IMR-90 (cell line): ENCODE results near the gene OR2T11. TPM values are rescaled to one million over a fixed set of nuclear protein-coding genes. Genes with fewer than 3 reads are reported as not detected.
"Not testable (repeated sequence)": the region's sequence is repeated elsewhere in the genome, so short reads cannot be mapped to it uniquely, and the experiment has no call there.

Experiments used
- ATAC-seq: fragments of 200-7000 bp; cut with Tn5 transposase; 2 replicates; pipeline ENCODE4 v1.9.1; 2020; ENCODE audit warnings: low read depth, mild to moderate bottlenecking, moderate library complexity
- BruUV-seq: library from RNA; stranded (reverse); fragments of 400-500 nt; replicated peaks from 2 replicates; lab custom pipeline; 2021; lab: Mats Ljungman, UMichigan
- CTCF ChIA-PET: fragments of 300-600 bp; formaldehyde crosslinking; extraction: SDS; loops from one replicate; lab custom pipeline; 2021; ENCODE audit warnings: antibody characterized with exemption; lab: Yijun Ruan, JAX
- POLR2A ChIA-PET: fragments of 300-600 bp; sonication (Branson Sonifier 250); formaldehyde crosslinking; loops from one replicate; lab custom pipeline; 2022; ENCODE audit warnings: antibody characterized with exemption; ENCODE audit not compliant: unreplicated experiment; lab: Charles Lee
- DNase-seq: peaks from one replicate; pipeline ENCODE4 v3.0.0; 2013
- H2AFZ ChIP-seq: replicated peaks from 2 replicates; pipeline ENCODE3; 2013; ENCODE audit warnings: low read length, mild to moderate bottlenecking; ENCODE audit not compliant: poor library complexity
- H2AK5ac ChIP-seq: 2 replicates; pipeline ENCODE4 v1.6.1; 2013; ENCODE audit warnings: low read depth, low read length, inconsistent platforms
- H2AK9ac ChIP-seq: replicated peaks from 2 replicates; pipeline ENCODE3; 2013; ENCODE audit warnings: mild to moderate bottlenecking, low read depth, low read length, moderate library complexity; ENCODE audit not compliant: poor library complexity
- H2BK120ac ChIP-seq: 2 replicates; pipeline ENCODE4 v1.6.1; 2013; ENCODE audit warnings: low read depth, low read length, inconsistent platforms
- H2BK15ac ChIP-seq: 3 replicates; pipeline ENCODE4 v1.6.1; 2013; ENCODE audit warnings: low read depth, low read length, inconsistent platforms
- H2BK20ac ChIP-seq: 2 replicates; pipeline ENCODE4 v1.6.1; 2013; ENCODE audit warnings: low read depth, mild to moderate bottlenecking, inconsistent platforms, low read length, moderate library complexity
- H2BK5ac ChIP-seq: 2 replicates; pipeline ENCODE4 v1.6.1; 2013; ENCODE audit warnings: mild to moderate bottlenecking, low read depth, low read length, inconsistent platforms; ENCODE audit not compliant: poor library complexity, severe bottlenecking
- H3K14ac ChIP-seq: replicated peaks from 2 replicates; pipeline ENCODE4 v1.6.1; 2013; ENCODE audit warnings: low read depth, low read length, inconsistent platforms
- H3K18ac ChIP-seq: 2 replicates; pipeline ENCODE4 v1.6.1; 2013; ENCODE audit warnings: low read depth, low read length, control low read depth
- H3K23ac ChIP-seq: 2 replicates; pipeline ENCODE4 v1.6.1; 2013; ENCODE audit warnings: low read depth, low read length, inconsistent platforms
- H3K27ac ChIP-seq: 2 replicates; pipeline ENCODE4 v1.5.1; 2013; ENCODE audit warnings: mild to moderate bottlenecking, control low read depth, low read length; ENCODE audit not compliant: insufficient read depth
- H3K27me3 ChIP-seq: 2 replicates; pipeline ENCODE4 v1.6.1; 2013; ENCODE audit warnings: low read length; ENCODE audit not compliant: control insufficient read depth, insufficient read depth
- H3K36me3 ChIP-seq: 2 replicates; pipeline ENCODE4 v1.6.1; 2013; ENCODE audit warnings: low read length, mixed read lengths; ENCODE audit not compliant: control insufficient read depth, insufficient read depth
- H3K4ac ChIP-seq: 2 replicates; pipeline ENCODE4 v1.6.1; 2013; ENCODE audit warnings: low read depth, low read length, inconsistent platforms
- H3K4me1 ChIP-seq: 2 replicates; pipeline ENCODE4 v1.6.1; 2013; ENCODE audit warnings: low read length, mixed read lengths; ENCODE audit not compliant: control insufficient read depth, insufficient read depth
- H3K4me2 ChIP-seq: 2 replicates; pipeline ENCODE4 v1.6.1; 2013; ENCODE audit warnings: low read depth, mild to moderate bottlenecking, control low read depth, low read length, moderate library complexity
- H3K4me3 ChIP-seq: 2 replicates; pipeline ENCODE4 v1.5.1; 2013; ENCODE audit warnings: low read depth, mild to moderate bottlenecking, control low read depth, low read length, moderate library complexity; ENCODE audit not compliant: insufficient read depth
- H3K56ac ChIP-seq: 2 replicates; pipeline ENCODE4 v1.6.1; 2013; ENCODE audit warnings: low read length, inconsistent platforms; ENCODE audit not compliant: insufficient read depth; ENCODE audit errors: extremely low read depth
- H3K79me1 ChIP-seq, 2 experiments: 2 replicates each; pipeline ENCODE4 v1.6.1; 2013; ENCODE audit warnings: low read length in 2 of 2, inconsistent platforms in 1 of 2, low read depth in 1 of 2
- H3K9ac ChIP-seq: 2 replicates; pipeline ENCODE4 v1.6.1; 2013; ENCODE audit warnings: low read depth, low read length, control low read depth
- H3K9me1 ChIP-seq: 2 replicates; pipeline ENCODE4 v1.6.1; 2013; ENCODE audit warnings: low read length, inconsistent platforms; ENCODE audit not compliant: insufficient read depth
- H3K9me3 ChIP-seq: 2 replicates; pipeline ENCODE4 v1.6.1; 2013; ENCODE audit warnings: low read length; ENCODE audit not compliant: control insufficient read depth, insufficient read depth
- H4K20me1 ChIP-seq: 2 replicates; pipeline ENCODE4 v1.6.1; 2013; ENCODE audit warnings: low read length, inconsistent platforms; ENCODE audit not compliant: insufficient read depth
- H4K5ac ChIP-seq: 2 replicates; pipeline ENCODE4 v1.6.1; 2013; ENCODE audit warnings: mild to moderate bottlenecking, low read depth, low read length, control low read depth
- H4K8ac ChIP-seq, 2 experiments: 2 replicates each; pipeline ENCODE4 v1.6.1; 2013; ENCODE audit warnings: low read depth in 2 of 2, low read length in 2 of 2, control low read depth in 1 of 2, inconsistent platforms in 1 of 2
- H4K91ac ChIP-seq: 2 replicates; pipeline ENCODE4 v1.6.1; 2013; ENCODE audit warnings: low read depth, low read length, inconsistent platforms; ENCODE audit not compliant: insufficient read depth
- FOS ChIP-seq: fragments of 150-350 bp; IDR thresholded peaks from 2 replicates; pipeline ENCODE4 v1.6.1; 2016; ENCODE audit warnings: low read depth, low read length
- RFX5 ChIP-seq: IDR thresholded peaks from 2 replicates; pipeline ENCODE4 v1.8.0; 2012; ENCODE audit warnings: low read depth, mild to moderate bottlenecking, low read length, moderate library complexity
- WGBS, 2 experiments: methylation state at CpG; one replicate each; pipeline versions ENCODE4 v1.1.5 to v1.1.7; 2013; ENCODE audit warnings: missing lambda C conversion rate in 2 of 2; ENCODE audit not compliant: insufficient read length in 1 of 2; ENCODE audit errors: extremely low coverage in 2 of 2; 5-methylcytosine and 5-hydroxymethylcytosine counted together
- dilution Hi-C: fragments of 300-500 bp; cut with HindIII; formaldehyde crosslinking; loops from one replicate; pipeline ENCODE4 v1.14.3; 2018; ENCODE audit warnings: low sequenced_read_pairs; ENCODE audit not compliant: unreplicated experiment
- in situ Hi-C: fragments of 300-500 bp; cut with MboI; formaldehyde crosslinking; loops from 3 replicates; pipeline ENCODE4 v1.14.3; 2019; ENCODE audit warnings: low sequenced_read_pairs, inconsistent platforms, mixed read lengths
- intact Hi-C: fragments of 100-400 bp; cut with micrococcal nuclease; formaldehyde crosslinking; loops from 2 replicates; pipeline ENCODE4 v1.10.0; 2022
- polyA plus RNA-seq, 3 experiments: library from polyadenylated mRNA; depleted of rRNA; stranded (reverse); fragments of >200 nt; gene quantifications; 2 replicates each; pipeline ENCODE4 v1.2.3, GENCODE V29; 2012; ENCODE audit warnings: low replicate concordance in 1 of 3
- total RNA-seq: library from RNA; depleted of rRNA; stranded (reverse); fragments of >200 nt; gene quantifications from 2 replicates; pipeline ENCODE4 v1.2.3, GENCODE V29; 2012

Gene OR2T11
- total and polyA plus RNA-seq, 2 of the 4 experiments (the other 2 are of a cell fraction): not detected

DNA sequence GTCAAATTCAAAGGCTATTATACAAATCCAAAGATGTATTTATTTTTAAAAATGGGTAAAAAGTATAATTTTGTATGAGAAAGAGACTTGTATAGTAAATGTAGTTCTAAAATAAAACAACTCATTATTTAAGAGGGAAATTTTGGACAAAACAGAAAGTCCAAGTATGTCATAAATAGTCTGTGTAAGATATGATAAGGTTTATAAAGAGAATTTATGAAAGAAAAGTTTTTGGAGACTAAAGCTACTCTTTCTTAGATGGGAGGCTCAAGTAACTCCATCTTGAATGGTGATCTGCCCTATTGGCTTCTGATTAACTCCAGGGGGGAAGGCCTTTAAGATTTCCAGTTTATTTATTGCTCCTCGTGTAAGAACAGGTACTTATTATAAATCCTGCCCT lies 35.1 kb upstream of the OR2T11 start:
- H3K9ac ChIP-seq: no peak overlapping the region
- H3K27me3 ChIP-seq: no peaks in the 10 kb centered on the region
- no peak for DNase-seq
- H3K4me1 ChIP-seq: no peaks in the 10 kb centered on the region
- no peaks in the 10 kb centered on the region for H3K9me1 ChIP-seq
- no peak overlapping the region for H3K4ac ChIP-seq
- H2BK120ac ChIP-seq: no peak overlapping the region
- no peaks in the 10 kb centered on the region for H3K79me1 ChIP-seq
- intact Hi-C loops: no loop called here
- no peak overlapping the region for H3K18ac ChIP-seq
- H4K91ac ChIP-seq: no peak overlapping the region
- no peak overlapping the region for H3K4me3 ChIP-seq
- H3K4me2 ChIP-seq: no peak overlapping the region
- H3K9me3 ChIP-seq: peaks cover 7% of the 10 kb centered on the region
- no peak overlapping the region for H3K14ac ChIP-seq
- dilution Hi-C loops: no loop called here
- in situ Hi-C loops: no loop called here
- POLR2A ChIA-PET: no interaction called here
- BruUV-seq: no TSS peak
- no peaks in the 10 kb centered on the region for H3K36me3 ChIP-seq
- TF ChIP-seq FOS (no peak), RFX5 (no peak)
- no peak overlapping the region for H3K23ac ChIP-seq
- no peak overlapping the region for H2AK9ac ChIP-seq
- H2BK5ac ChIP-seq: no peak overlapping the region
- WGBS, 2 experiments: no CpG with 5 or more reads among the region's 1 CpG
- no peak overlapping the region for H4K5ac ChIP-seq
- H2BK20ac ChIP-seq: no peak overlapping the region
- H4K20me1 ChIP-seq: no peaks in the 10 kb centered on the region
- ATAC-seq: no peak
- H2AK5ac ChIP-seq: no peak overlapping the region
- H3K27ac ChIP-seq: no peak overlapping the region
- CTCF ChIA-PET: no interaction called here
- no peak overlapping the region for H4K8ac ChIP-seq
- H2AFZ ChIP-seq: no peak overlapping the region
- no peak overlapping the region for H2BK15ac ChIP-seq
- no peak overlapping the region for H3K56ac ChIP-seq

DNA sequence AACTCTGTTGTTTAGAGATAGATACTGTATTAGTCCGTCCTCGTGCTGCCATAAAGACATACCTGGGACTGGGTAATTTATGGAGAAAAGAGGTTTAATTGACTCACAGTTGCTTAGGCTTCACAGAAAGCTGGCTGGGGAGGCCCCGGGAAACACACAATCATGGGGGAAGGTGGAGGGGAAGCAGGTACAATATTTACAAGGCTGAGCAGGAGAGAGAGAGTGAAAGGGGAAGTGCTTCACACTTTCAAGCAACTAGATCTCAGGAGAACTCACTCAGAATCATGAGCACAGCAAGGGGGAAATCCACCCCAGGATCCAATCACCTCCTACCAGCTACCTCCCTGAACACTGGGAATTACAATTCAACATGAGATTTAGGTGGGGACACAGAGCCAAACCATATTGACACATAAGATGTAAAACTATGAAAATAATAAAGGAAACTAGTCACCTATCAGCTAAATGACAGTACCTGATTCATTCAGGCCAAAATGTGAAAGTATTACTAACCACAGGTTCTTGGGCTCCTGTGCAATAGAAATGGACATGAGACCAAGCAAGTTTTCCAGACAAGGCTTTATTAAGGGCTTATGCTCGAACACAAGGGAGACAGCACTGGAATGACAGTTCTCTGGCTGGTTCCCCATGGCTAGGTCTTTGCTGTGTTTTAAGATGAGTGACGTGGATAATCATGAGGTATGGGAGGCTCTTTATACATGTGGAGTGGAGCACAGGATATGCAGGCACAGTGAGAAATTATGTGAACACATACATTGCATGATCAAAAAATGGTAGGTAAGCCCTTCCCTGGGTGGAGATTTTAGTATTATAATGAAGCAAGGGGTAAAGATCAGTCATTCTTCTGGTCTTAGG lies 28.8 kb upstream of the OR2T11 start:
- intact Hi-C loops, POLR2A ChIA-PET, H2AK9ac ChIP-seq, H2AK5ac ChIP-seq, H2BK15ac ChIP-seq, H4K91ac ChIP-seq, H3K79me1 ChIP-seq, H3K14ac ChIP-seq, H3K9me3 ChIP-seq, in situ Hi-C loops, CTCF ChIA-PET, H3K4me3 ChIP-seq, H2AFZ ChIP-seq, BruUV-seq, H4K5ac ChIP-seq, H3K27ac ChIP-seq, H3K23ac ChIP-seq, ATAC-seq, H2BK120ac ChIP-seq, H3K27me3 ChIP-seq, DNase-seq, H3K9ac ChIP-seq, H3K36me3 ChIP-seq, H3K56ac ChIP-seq, H3K4ac ChIP-seq, H4K8ac ChIP-seq, H3K18ac ChIP-seq, H3K4me2 ChIP-seq, H3K4me1 ChIP-seq, dilution Hi-C loops, H4K20me1 ChIP-seq, H2BK20ac ChIP-seq, H3K9me1 ChIP-seq, H2BK5ac ChIP-seq: not testable (repeated sequence)
- 93% methylated on average over 2 of the region's 5 CpGs; no CpG with 5 or more reads in 1 of the 2 experiments for WGBS, 2 experiments
